GM21526 (cell line): Measurements from ENCODE around the gene NXPH4.

ENCODE experiments used
- ATAC-seq: cut with Tn5 transposase; IDR thresholded peaks from one replicate; pipeline ENCODE4 v1.9.1; 2021; ENCODE audit warnings: moderate library complexity; ENCODE audit not compliant: unreplicated experiment, low FRiP score

Gene NXPH4

GRCh38 chr12:57201631-57202030 lies 15.0 kb upstream of the NXPH4 start:
- ATAC-seq: no peak

GRCh38 chr12:57202321-57202720 lies 14.3 kb upstream of the NXPH4 start:
- no peak for ATAC-seq

GRCh38 chr12:57203201-57203600 lies 13.4 kb upstream of the NXPH4 start:
- no peak for ATAC-seq

- ATAC-seq: no peak
These were observed 12.8 kb upstream of the NXPH4 start for GRCh38 chr12:57203791-57204190.

GRCh38 chr12:57204454-57204853 lies 12.1 kb upstream of the NXPH4 start:
- ATAC-seq: no peak

GRCh38 chr12:57205186-57205585 lies 11.4 kb upstream of the NXPH4 start:
- no peak for ATAC-seq

GRCh38 chr12:57205931-57206330 lies 10.7 kb upstream of the NXPH4 start:
- no peak for ATAC-seq

- no peak for ATAC-seq
These were observed 8.6 kb upstream of the NXPH4 start for GRCh38 chr12:57207731-57208630.

- ATAC-seq: no peak
These were observed 7.8 kb upstream of the NXPH4 start for GRCh38 chr12:57208631-57209282.

- no peak for ATAC-seq
These were observed 6.7 kb upstream of the NXPH4 start for GRCh38 chr12:57209916-57210315.

GRCh38 chr12:57210461-57210860 lies 6.1 kb upstream of the NXPH4 start:
- no peak for ATAC-seq

- no peak for ATAC-seq
These were observed 5.5 kb upstream of the NXPH4 start for GRCh38 chr12:57210926-57211692.

GRCh38 chr12:57211791-57212700 lies 4.5 kb upstream of the NXPH4 start:
- ATAC-seq: no peak

GRCh38 chr12:57212701-57213057 lies 3.9 kb upstream of the NXPH4 start:
- no peak for ATAC-seq

- ATAC-seq: no peak
These were observed 3.4 kb upstream of the NXPH4 start for GRCh38 chr12:57213058-57213715.

GRCh38 chr12:57213763-57214397 lies 2.7 kb upstream of the NXPH4 start:
- no peak for ATAC-seq

- ATAC-seq: no peak
These were observed 2.2 kb upstream of the NXPH4 start for GRCh38 chr12:57214398-57214781.

- ATAC-seq: no peak
These were observed 1.5 kb upstream of the NXPH4 start for GRCh38 chr12:57215065-57215464.

GRCh38 chr12:57215668-57216013 lies 953 bp upstream of the NXPH4 start:
- ATAC-seq: no peak
